ENCODE data around the gene SPOCD1. TPM values are rescaled to one million over a fixed set of nuclear protein-coding genes. Genes with fewer than 3 reads are reported as not detected.

The SPOCD1 gene
- total RNA-seq, 4 donors from 2014 or later = 0.22 to 1.6 (median 0.96) TPM; not detected in 1

DNA sequence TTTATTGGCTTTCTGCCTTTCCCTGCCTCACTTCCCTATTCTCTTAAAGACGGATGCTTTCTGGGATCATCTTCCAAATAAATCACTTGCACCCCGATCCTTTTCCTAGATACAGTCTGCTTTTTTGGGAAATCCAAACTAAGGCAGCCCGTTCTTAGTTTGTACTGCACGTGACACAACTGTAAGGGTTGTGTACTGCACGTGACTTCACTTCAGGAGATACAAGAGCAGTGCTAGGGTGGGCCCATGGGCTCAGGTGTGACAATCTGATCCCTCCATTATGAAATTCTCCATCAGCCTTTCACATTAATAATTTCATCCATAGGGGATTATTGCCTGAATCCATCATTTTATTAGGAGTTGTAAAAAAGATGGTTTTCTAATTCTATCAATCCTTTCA is 33.8 kb upstream of the SPOCD1 start:
- WGBS, 2 donors = 95% methylated on average over 5 of the region's 5 CpGs
- Histone ChIP-seq H3K4me1 (peaks cover 20 to 21% of the 10 kb centered on the region in 2 donors), H3K4me3 (replicated peaks in 1 of 3) (no peak overlapping the region), H3K9me3 (no peaks in the 10 kb centered on the region), H3K27me3 (no peaks in the 10 kb centered on the region), H3K36me3 (no peaks in the 10 kb centered on the region), H3K27ac (no peak overlapping the region)
- intact Hi-C loops (cut with DNase I) = no loop called here
- no peak for DNase-seq
- TF ChIP-seq, protein P1, sequence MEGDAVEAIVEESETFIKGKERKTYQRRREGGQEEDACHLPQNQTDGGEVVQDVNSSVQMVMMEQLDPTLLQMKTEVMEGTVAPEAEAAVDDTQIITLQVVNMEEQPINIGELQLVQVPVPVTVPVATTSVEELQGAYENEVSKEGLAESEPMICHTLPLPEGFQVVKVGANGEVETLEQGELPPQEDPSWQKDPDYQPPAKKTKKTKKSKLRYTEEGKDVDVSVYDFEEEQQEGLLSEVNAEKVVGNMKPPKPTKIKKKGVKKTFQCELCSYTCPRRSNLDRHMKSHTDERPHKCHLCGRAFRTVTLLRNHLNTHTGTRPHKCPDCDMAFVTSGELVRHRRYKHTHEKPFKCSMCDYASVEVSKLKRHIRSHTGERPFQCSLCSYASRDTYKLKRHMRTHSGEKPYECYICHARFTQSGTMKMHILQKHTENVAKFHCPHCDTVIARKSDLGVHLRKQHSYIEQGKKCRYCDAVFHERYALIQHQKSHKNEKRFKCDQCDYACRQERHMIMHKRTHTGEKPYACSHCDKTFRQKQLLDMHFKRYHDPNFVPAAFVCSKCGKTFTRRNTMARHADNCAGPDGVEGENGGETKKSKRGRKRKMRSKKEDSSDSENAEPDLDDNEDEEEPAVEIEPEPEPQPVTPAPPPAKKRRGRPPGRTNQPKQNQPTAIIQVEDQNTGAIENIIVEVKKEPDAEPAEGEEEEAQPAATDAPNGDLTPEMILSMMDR (IDR thresholded peaks at IDR 0.05) = no peak
- no peak for TF ChIP-seq POLR2A (IDR thresholded peaks at IDR 0.05)

- WGBS, 2 donors = 35 to 52% methylated on average over 2 to 7 of the region's 11 CpGs
Measured at GRCh38 chr1:31848381-31848897, 32.6 kb upstream of the SPOCD1 start.

GRCh38 chr1:31846484-31846883 is 30.7 kb upstream of the SPOCD1 start:
- no peaks in the 10 kb centered on the region for H3K9me3 ChIP-seq
- intact Hi-C loops (cut with DNase I) = no loop called here
- TF ChIP-seq, protein P1 (IDR thresholded peaks at IDR 0.05) = no peak
- no peak for TF ChIP-seq POLR2A (IDR thresholded peaks at IDR 0.05)
- no peaks in the 10 kb centered on the region for H3K36me3 ChIP-seq
- peaks cover 35 to 39% of the 10 kb centered on the region in 2 donors for H3K4me1 ChIP-seq
- H3K27me3 ChIP-seq = no peaks in the 10 kb centered on the region
- H3K4me3 ChIP-seq (replicated peaks in 1 of 3) = no peak overlapping the region
- no peak for DNase-seq
- H3K27ac ChIP-seq = peak overlapping the region in 1 of 3 donors; percentile 49

More at GRCh38 chr1:31848381-31848897, 32.6 kb upstream of the SPOCD1 start:
- H3K27ac ChIP-seq = peak overlapping the region in 2 of 3 donors; percentile 24 to 41
- TF ChIP-seq, protein P1 (IDR thresholded peaks at IDR 0.05) = no peak
- no peak for TF ChIP-seq POLR2A (IDR thresholded peaks at IDR 0.05)
- no peaks in the 10 kb centered on the region for H3K36me3 ChIP-seq
- peaks cover 25 to 27% of the 10 kb centered on the region in 2 donors for H3K4me1 ChIP-seq
- H3K27me3 ChIP-seq = no peaks in the 10 kb centered on the region
- H3K4me3 ChIP-seq (replicated peaks in 1 of 3) = no peak overlapping the region
- no peaks in the 10 kb centered on the region for H3K9me3 ChIP-seq
- peak; percentile 90 to 91 for DNase-seq
- intact Hi-C loops (cut with DNase I) = no loop called here

GRCh38 chr1:31843506-31843905 is 27.7 kb upstream of the SPOCD1 start:
- no peak overlapping the region for H3K4me3 ChIP-seq (replicated peaks in 1 of 3)
- no peak for TF ChIP-seq POLR2A (IDR thresholded peaks at IDR 0.05)
- TF ChIP-seq, protein P1 (IDR thresholded peaks at IDR 0.05) = no peak
- no peaks in the 10 kb centered on the region for H3K36me3 ChIP-seq
- H3K27me3 ChIP-seq = no peaks in the 10 kb centered on the region
- H3K27ac ChIP-seq = peak overlapping the region in 1 of 3 donors; percentile 65
- intact Hi-C loops (cut with DNase I) = no loop called here
- peaks cover 27 to 31% of the 10 kb centered on the region in 2 donors for H3K4me1 ChIP-seq
- peak; percentile 69 to 77 for DNase-seq
- 46 to 51% methylated on average over 2 of the region's 2 CpGs for WGBS, 2 donors
- no peaks in the 10 kb centered on the region for H3K9me3 ChIP-seq

DNA sequence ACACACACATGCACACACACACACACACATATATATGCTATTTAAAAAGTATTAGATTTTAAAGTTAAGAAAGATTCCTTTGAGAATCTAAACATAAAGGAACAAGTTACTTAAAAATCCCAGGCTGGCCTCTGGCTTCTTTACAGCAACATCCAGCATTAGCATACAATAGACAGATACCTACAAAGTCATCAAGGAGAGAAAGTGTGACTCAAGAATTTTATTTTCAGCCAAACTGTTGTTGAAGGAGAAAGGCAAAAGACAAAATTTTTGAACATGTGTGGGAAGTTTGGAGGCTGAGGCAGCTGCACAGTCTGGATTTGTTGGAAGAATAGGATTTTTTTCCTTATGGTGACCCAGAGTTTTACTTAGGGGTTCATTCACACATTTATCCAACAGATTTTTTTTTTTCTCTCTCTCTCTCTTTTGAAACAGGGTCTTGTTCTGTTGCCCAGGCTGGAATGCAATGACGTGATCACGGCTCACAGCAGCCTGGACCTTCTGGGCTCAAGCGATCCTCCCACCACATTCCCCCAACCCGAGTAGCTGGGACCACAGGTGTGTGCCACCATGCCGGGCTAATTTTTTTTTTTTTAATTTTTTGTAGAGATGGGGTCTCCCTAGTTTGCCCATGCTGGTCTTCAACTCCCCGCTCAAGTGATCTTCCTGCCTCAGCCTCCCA is 24.0 kb upstream of the SPOCD1 start:
- Histone ChIP-seq H3K4me3 (replicated peaks in 1 of 3) (no peak overlapping the region), H3K4me1 (peaks cover 21 to 24% of the 10 kb centered on the region in 2 donors), H3K9me3 (no peaks in the 10 kb centered on the region), H3K36me3 (no peaks in the 10 kb centered on the region), H3K27me3 (no peaks in the 10 kb centered on the region), H3K27ac (no peak overlapping the region)
- no peak for DNase-seq
- TF ChIP-seq, protein P1 (IDR thresholded peaks at IDR 0.05) = no peak
- no peak for TF ChIP-seq POLR2A (IDR thresholded peaks at IDR 0.05)
- intact Hi-C loops (cut with DNase I) = no loop called here
- 94 to 96% methylated on average over 6 of the region's 6 CpGs for WGBS, 2 donors
